Stimulated activated CD4-positive, alpha-beta T cell treated with anti-CD3 and anti-CD28 coated beads, Interleukin-2, amount 100 ng/mL, for 24 hours (primary cell): Measurements from ENCODE around the gene LMBRD2.
"Not testable (repeated sequence)": the region's sequence is repeated elsewhere in the genome, so short reads cannot be mapped to it uniquely, and the experiment has no call there.

Experiments
- DNase-seq, 2 donors: peaks; one replicate each; pipeline ENCODE4 v3.0.0-alpha.2; 2020

The LMBRD2 gene

DNA sequence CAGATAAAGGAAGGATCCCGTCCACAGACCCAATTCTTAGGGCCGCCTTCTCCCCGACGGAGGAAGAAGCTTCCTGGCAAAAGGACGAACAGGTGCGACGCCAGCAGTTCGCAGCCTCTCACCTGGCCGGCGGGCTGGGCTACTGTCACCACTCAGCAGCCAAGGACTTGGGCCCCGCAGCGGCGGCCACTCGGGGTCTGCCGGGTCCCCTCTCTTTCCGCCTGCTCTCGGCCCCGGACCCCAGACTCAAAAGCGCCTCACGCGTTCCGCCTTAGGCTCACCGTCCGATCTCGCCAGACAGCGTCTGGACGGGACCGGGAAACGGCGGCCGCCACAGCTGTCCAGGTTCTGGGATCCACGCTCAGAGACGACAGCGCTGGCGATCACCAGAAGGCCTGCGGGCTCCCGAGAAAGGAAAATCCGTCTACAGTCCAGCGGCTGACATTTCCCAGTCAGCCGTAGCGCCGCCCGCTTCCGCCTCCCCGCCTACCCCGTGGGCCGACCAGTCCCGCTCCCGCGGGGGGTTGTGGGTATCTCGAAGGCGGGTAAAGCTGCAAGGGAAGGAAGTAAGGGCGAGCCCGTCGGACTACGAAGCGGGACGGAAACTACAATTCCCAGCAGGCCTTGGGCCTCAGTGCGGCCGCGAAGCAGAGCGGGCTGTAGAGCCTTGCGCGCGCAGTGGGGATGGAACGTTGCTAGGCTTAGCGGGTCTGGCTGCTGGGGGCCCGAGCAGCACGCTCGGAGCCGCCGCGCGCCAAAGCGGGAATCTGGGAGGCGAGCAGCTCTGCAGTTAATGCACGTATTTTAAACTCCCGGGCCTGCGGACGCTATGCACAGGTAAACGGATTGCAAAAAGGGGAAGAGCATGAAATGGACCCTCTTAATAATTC, at the start of gene LMBRD2, which contains the start of gene SKP2:
TSS of gene LMBRD2 (minus strand) at position 454 of the 890 bp plus-strand sequence. CDS start 8,538 bp downstream, outside the sequence.
TSS of gene SKP2 (plus strand) at position 678 of the 890 bp plus-strand sequence. CDS start at position 830, 152 bp downstream.
- DNase-seq, result peak; percentile 97 to 99

DNA sequence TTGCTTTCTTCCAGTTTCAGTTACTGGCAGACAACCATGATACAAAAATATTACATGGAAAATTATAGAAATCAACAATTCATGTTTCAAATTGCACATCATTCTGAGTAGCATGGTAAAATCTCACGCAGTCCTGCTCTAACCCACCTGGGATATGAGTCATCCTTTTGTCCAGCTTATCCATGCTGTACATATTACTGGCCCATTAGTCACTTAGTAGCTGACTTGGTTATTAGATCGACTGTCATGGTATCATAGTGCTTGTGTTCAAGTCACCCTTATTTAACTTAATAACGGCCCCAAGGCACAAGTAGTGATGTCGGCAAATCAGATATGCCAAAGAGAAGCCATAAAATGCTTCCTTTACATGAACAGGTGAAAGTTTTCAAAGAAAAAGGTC, 48.8 kb upstream of the LMBRD2 start:
- DNase-seq, result no peak

DNA sequence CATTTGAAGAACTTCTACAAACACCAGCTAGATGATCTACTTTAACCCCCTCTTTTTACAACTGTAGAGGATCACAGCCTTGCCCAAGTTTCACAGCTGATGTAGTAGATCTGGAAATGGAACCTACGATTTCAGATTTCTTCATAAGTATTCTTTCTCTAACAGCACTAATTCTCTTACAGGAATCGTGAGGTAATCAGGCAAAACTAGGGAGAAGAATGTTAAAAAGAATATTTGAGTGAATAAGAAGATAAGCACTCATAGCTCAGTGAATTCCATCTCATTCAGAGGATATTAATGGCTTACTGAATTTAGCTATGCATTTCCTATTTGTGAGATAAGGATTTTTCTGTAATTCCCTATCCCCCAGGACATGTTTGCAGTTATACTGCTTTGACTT, 47.9 kb upstream of the LMBRD2 start:
- DNase-seq, result no peak

DNA sequence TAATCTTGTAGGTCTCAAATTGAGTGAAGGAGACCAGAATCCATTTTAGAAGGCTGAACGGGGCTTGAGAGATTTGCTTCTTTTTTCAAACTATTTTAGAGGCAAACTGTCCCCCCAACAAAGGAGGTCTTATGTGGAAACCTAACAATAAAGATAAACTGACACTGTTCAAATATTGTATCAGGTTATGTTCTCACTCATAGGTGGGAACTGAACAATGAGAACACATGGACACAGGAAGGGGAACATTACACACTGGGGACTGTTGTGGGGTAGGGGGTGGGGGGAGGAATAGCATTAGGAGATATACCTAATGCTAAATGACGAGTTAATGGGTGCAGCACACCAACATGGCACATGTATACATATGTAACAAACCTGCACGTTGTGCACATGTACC, 47.1 kb upstream of the LMBRD2 start:
- not testable (repeated sequence) for DNase-seq

DNA sequence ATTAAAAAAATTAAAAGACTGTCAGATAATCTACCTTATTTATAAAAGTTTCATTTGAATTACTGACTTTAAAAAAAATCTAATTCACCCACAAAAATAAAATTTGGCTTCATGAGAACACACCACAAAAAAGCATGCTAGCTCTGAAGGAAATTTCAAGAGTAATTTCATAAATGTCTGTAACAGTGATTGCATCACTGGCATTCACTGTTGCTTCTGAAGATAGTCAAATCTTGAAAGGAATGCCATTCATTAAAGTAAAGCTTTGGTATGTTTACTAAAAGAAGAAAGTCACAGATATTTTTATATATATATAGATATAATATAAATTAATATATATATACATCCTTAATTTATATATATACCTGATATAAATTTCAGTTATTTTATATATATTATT, 46.6 kb upstream of the LMBRD2 start:
- no peak for DNase-seq

DNA sequence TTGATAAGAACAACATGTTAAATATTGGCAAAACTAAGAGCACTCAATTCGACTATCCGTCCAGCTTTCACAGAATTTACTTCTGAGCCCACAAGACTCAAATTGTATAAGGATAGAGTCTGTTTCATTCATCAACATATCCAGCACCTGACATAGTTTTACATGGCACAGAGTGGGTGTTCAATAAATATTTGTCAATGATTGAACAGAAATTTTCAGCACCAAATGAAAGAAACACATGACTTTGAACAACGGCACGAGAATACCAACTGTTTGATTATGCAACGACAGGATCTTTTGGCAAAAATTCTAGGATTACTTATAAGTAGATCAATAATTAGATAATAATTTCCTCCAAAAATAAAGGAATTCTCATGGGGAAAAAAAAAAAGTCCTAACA, 42.1 kb upstream of the LMBRD2 start:
- DNase-seq, result no peak

DNA sequence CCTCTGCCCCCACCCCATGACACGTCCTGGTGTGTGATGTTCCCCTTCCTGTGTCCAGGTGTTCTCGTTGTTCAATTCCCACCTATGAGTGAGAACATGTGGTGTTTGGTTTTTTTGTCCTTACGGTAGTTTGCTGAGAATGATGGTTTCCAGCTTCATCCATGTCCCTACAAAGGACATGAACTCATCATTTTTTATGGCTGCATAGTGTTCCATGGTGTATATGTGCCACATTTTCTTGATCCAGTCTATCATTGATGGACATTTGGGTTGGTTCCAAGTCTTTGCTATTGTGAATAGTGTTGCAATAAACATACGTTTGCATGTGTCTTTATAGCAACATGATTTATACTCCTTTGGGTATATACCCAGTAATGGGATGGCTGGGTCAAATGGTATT, 32.7 kb upstream of the LMBRD2 start:
- DNase-seq, result not testable (repeated sequence)

DNA sequence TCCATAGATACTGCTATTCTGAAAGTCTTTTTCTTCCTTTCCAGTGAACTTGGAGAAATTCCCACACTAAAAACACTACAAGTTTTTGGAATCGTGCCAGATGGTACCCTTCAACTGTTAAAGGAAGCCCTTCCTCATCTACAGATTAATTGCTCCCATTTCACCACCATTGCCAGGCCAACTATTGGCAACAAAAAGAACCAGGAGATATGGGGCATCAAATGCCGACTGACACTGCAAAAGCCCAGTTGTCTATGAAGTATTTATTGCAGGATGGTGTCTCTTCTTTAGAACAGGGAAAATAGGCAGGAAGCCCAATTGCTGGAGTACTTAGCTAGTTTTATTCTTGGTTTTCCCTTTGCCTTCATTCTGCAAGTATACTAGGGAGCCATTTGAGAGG, 30.1 kb upstream of the LMBRD2 start:
- DNase-seq, result no peak

DNA sequence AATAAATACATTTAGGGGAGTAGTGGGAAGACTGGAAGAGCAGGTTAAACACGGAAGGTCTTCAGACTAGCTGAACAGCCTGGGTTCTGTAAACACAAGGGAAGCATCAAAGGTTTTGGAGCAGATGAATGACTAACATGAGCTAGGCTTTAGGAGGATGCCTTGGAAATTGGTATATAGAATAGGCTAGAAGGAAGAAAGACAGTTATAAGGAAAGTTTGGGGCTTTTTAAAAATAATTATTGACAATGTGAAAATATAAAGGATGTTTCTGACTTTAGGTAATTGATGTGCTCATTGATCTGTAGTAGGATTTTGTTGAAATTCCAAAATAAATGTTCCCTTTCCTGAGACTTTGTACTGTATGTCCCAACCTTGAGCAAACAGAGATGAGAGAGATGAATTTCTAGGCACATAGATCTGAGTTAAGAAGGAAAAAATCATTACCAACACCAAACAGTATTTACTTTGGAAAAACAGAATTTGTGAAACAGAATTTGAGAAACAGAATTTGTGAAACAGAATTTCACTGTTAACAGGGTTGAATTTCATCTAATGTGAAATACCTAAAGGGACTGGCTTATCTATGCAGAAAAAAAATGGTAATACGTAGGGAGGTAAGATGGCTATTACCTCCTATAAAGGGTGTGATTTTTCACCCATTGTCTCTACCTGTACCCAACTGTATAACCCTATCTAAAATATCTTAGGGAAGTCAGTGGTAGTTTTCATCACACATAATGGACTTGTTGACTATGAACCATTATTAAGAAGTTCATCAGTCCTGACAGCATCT, 29.1 kb upstream of the LMBRD2 start:
- DNase-seq, result no peak

DNA sequence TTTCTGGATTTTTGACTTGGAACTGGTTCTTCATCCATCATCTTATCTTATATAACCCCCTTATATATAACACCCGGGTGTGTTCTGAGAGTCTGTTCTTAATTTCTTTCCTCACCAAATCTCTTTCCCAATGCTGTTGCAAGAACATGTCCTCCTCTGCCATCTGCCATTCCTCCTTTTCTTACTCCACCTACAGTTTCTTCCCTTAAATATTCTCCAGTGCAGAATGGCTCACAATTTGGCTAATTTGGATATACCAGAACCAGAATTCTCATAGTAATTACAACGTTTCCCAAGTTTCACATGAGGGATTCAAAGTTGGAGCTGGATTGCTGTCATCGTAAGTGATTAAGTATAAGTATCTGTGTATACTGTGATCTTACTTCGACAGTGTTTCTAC, 28.3 kb upstream of the LMBRD2 start:
- DNase-seq, result no peak

DNA sequence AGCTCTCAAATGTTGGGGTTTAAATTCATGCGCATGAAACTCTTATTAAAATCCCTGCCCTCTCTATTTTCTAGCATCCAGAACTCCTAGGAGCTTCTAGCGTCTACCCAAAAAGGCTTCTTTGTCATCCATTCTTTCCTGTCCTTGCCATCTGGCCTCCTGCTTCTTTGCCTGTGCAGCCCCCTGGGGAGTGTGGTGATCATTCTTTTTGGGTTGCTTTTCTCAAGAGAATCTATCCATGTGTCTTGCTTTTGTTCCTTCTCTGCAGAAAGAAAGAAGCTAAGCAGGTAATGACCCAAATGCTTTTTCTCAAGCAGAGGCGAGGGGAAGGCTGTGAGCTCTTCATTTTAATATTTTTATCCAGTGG, 26.8 kb upstream of the LMBRD2 start:
- DNase-seq, result no peak

DNA sequence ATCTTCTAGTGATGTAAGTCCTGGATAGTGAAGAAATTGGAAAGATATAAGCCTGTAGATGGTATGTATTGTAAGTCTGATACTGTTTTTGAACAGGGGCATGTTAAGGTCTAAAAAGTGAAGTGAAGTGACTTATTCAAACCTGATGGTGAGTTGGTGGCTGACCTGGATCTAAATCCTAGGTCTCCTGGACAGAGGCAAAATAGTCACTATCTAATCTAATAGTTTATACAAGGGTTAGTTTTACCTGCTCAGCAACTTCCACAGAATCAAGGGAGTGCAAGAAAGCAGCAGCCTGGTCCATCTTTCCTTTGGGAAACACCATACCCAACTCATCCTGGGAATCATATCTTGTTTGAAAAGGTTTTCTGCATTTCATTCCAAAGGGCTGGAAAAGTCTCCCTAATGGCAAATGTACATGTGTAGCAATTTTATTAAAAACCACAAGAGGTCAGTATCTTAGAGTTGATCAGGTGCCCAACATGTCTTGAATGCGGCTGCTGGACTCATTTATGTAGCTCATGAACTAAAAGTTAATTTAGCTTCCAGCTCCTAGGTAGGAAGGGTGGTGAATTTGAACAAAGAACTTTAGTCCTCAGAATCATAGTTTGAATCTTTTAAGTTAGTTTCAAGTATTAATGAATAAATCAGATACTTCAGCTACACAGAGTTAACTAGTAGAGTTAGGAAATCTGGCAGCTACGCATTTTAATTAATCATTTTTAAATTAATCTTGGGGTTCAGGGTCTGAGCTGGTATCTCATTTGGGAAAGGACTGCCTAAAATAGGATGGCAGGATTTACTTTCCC, 26.2 kb upstream of the LMBRD2 start:
- DNase-seq, result no peak

DNA sequence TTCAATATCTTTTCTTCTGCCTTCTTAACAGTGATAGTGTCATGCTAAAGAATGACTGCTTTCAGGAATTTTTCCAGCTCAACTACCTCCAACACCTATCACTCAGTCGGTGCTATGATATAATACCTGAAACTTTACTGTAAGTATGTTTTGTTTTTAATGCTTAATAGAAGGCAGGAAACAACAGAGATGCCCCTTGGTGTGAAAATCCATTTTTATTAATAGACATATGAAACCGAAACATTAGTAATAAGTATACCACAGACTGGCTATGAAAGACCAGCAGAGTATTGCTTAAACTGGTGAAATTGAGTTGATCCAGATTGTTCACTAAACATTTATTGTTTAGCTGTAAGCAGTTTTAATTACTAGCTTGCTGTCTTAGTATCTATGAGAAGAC, 25.5 kb upstream of the LMBRD2 start:
- DNase-seq, result no peak

DNA sequence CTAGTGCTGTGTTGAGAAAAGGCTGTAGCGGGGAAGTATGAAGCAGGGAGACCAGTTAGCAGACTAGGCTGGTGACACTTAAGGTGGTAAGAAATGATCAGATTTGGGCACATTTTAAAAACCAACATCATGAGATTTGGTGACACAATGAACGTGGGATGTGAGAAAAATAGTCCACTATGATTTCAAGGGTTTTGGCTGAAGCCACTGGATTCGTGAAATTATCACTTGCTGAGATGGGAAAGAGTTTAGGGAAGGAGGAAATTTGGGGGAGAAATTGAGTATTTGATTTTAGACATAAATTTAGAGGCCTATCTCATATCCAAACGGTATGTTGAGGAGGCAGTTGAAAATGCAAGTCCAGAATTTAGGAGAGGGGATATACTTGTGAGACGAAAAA, 23.4 kb upstream of the LMBRD2 start:
- DNase-seq, result no peak

DNA sequence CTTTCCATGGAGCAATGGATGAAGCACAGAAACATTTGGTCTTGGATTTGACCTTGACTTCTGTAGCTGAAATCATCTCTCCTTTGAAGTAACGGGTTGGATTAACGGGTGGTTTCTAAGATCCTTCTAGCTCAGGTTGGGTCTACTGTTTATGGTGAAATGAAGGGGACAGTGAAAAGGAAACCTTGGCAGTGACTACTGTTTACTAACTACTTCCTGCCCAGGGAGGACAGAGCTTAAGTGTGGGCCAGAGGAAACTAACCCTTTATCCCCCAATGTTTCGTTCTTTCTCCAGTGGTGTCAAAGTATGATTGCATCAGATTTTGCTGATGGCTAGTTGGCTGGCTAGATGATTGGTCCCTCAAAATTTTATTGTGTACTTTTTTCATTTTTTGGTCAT, 22.4 kb upstream of the LMBRD2 start:
- DNase-seq, result no peak

DNA sequence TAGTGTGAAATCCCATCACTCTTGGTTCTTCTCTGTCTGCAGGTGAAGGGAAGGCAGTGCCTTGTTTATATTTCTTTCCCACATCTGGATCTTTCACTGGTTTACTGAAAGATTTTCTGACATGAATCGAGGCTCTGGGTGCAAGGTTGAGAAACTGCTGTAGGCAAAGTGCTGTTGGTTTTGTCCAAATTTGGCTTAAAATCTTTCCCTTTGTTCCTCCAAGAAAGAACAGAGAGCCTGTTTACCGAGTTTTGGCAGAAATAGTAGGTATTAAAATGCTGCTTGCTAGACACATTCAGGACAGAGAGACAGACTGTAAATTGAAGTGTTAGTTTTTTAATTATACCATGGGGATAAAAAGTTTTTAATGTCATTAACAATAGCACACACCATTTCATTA, 21.7 kb upstream of the LMBRD2 start:
- no peak for DNase-seq

DNA sequence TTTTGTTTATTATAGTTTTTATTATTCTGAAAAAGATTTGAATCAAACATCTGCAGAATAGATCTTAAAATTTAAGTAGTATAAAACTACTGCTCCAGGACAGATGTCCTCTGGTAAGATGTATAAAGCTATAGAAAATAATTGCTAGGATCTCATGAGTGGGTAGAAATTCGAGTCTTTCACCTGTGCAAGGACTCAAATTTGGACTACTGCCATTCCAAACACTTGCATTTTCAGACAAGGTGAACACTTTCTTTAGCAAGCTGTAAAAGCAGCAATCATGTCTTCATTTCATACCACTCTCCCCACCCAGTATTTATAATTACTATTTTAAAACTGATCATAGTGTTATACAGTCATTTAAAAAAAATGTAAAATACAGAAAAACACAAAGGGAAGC, 20.9 kb upstream of the LMBRD2 start:
- no peak for DNase-seq

DNA sequence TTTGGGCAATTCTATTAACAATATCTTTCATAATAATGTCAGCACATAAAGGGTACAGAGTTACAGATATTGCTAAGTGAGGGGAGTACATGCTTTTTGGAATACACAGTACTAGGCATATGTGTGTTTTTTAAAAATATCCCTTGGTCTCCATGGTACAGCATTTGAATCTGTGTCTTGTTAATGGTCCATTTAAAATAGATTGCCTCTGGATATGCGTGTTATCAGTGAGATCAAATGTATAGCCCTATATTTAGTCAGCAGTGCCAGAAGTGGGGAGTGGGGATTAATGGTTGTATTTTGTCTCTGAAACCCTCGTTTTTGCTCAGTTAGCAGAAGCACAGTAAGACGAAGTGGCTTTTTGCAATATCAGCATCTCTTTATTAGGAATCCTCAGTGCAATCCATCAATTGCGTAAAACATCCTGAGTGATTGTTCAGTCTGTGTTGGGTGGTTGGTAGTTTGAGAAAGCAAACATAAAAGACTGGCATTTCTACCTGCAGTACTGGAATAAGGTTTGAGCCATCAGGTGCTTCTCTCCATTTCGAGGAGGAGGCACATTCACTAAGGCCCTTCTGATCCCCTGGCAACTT, 19.2 kb upstream of the LMBRD2 start:
- no peak for DNase-seq

DNA sequence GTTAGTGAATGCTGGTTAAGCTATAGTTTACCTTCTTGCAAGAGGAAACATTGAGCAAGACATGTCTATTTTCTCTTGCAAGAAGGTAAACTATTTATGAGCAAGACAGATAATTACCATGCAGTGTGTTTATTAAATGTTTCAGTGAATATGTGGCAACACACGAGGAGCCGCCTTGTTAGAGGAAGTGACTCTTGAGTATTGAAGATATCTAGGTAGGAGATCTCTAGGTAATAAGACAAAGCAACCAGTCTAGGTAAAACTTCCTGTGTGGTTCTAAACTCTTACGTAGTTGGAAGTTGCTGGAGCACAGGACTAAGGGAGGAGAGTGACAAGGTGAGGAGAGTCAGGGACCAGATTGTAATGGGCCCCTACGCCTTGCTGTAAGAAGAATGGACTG, 17.1 kb upstream of the LMBRD2 start:
- no peak for DNase-seq

DNA sequence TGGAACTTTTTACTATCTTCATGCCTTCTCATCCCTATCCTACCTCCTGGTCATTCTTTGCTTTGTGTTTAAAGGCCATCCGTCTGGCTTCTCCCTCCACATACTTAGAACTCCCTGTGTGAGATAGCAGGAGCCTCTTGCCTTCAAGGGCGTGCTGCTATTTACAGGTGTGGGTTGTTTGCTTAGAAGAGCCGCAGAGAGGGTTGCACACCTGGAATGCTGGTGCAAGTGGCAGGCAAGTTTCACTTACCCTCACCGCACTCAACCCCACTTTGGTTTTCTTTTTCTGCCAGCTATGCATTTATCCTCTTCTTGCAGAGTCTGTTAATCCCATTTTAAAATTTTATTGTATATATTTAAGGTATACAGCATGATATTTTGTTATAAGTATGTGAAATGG, 12.8 kb upstream of the LMBRD2 start:
- no peak for DNase-seq

DNA sequence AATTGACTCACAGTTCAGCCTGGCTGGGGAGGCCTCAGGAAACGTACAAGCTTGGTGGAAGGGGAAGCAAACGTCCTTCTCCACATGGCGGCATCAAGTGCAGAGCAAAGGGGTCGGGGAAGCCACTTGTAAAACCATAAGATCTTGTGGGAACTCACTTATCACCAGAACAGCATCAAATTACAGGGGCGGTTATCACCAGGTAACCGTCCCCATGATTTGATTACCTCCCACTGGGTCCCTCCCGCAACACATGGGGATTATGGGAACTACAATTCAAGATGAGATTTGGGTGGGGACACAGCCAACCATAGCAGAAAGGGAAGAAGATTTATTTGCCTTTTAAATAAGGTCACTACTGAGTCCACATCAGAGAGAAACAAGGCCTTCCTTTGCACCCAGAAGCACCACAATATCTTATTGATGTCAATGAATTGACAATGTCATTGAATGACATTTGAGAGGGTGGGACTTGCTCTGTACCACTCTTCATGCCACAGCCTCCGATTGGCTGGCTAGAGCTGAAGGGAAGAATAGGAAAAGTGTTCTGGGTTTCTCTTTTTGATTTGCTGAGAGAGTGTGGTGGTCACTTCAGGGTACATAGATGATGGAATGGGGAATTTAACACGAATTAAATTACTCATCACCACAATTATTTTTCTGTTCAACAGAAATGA, 11.3 kb upstream of the LMBRD2 start:
- DNase-seq, result no peak

DNA sequence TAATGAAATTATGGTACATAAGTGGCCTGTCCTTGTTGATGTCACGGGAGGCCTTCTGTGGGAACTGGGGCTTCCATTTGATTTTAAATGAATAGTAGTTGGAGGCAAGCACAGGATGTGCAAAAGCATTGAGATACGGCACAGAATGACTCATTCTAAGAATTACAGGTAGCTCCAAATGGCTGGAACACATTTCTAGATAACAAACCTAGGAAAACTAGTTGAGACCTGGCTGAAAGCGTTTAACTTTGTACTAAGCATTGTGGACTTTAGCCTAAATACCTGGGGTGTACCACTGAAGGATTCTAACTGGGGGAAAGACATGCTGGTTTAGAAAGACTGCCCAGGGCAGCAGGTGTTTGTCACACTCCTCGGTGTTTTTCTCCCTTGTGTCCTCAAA, 9.7 kb upstream of the LMBRD2 start:
- no peak for DNase-seq
